HEK293 (cell line): ENCODE data around the gene CNP.
A peak's percentile ranks its signal among the peaks of the same experiment; 100 is the strongest.

Experiments used
- CTCF ChIA-PET: fragments of 350-600 bp; formaldehyde crosslinking; extraction: SDS; loops from one replicate; lab custom pipeline; 2021; ENCODE audit warnings: antibody characterized with exemption; lab: Yijun Ruan, JAX
- POLR2A ChIA-PET: fragments of 300-600 bp; formaldehyde crosslinking; extraction: SDS; loops from one replicate; lab custom pipeline; 2020; ENCODE audit warnings: antibody characterized with exemption, inconsistent platforms; lab: Yijun Ruan, JAX
- H3K27ac ChIP-seq: fragments of 200-500 bp; sonication (Bioruptor generic); 2 replicates; pipeline ENCODE4 v1.5.1; 2014; ENCODE audit warnings: low read depth, low read length, control low read depth, inconsistent platforms; ENCODE audit errors: extremely low read depth
- H3K36me3 ChIP-seq, 2 experiments: fragments of 200-500 bp in 1 of 2; sonication (Bioruptor generic) in 1 of 2; 1 replicate in 1 of 2; 2 replicates in 1 of 2; pipeline ENCODE4 v1.5.1; 2014 to 2017; ENCODE audit warnings: inconsistent platforms in 2 of 2, low read length in 2 of 2; ENCODE audit not compliant: control insufficient read depth in 2 of 2, insufficient read depth in 1 of 2
- H3K4me1 ChIP-seq: fragments of 200-500 bp; sonication (Bioruptor generic); 2 replicates; pipeline ENCODE4 v1.5.1; 2014; ENCODE audit warnings: mild to moderate bottlenecking, low read length, inconsistent platforms; ENCODE audit not compliant: control insufficient read depth, insufficient read depth
- H3K4me3 ChIP-seq: 2 replicates; pipeline ENCODE4 v1.5.1; 2011; ENCODE audit warnings: low read depth, mild to moderate bottlenecking, control low read depth, low read length, moderate library complexity
- H3K9me3 ChIP-seq: fragments of 200-500 bp; sonication (Bioruptor generic); 2 replicates; pipeline ENCODE4 v1.5.1; 2014; ENCODE audit warnings: low read depth, low read length, inconsistent platforms; ENCODE audit not compliant: control insufficient read depth, insufficient read depth
- IKZF3 ChIP-seq: fragments of 450-650 bp; IDR thresholded peaks from 2 replicates; pipeline ENCODE4 v1.5.0; 2018; ENCODE audit warnings: missing biosample characterization, mild to moderate bottlenecking, missing genetic modification characterization, moderate library complexity
- MZF1 ChIP-seq: fragments of 450-650 bp; formaldehyde crosslinking; IDR thresholded peaks from 2 replicates; pipeline ENCODE4 v1.5.1; 2017; ENCODE audit warnings: missing biosample characterization, missing genetic modification characterization, borderline replicate concordance
- REST ChIP-seq: fragments of 450-650 bp; formaldehyde crosslinking; IDR thresholded peaks from 2 replicates; pipeline ENCODE4 v1.5.1; 2016; ENCODE audit warnings: missing biosample characterization, missing genetic modification characterization
- SP7 ChIP-seq: fragments of 450-650 bp; formaldehyde crosslinking; IDR thresholded peaks from 2 replicates; pipeline ENCODE4 v1.5.1; 2016; ENCODE audit warnings: missing biosample characterization, missing genetic modification characterization
- ZNF768 ChIP-seq: fragments of 450-650 bp; formaldehyde crosslinking; IDR thresholded peaks from 2 replicates; pipeline ENCODE4 v1.5.1; 2018; ENCODE audit warnings: missing biosample characterization, mild to moderate bottlenecking, missing genetic modification characterization
- TF ChIP-seq, protein P1 (sequence below): fragments of 450-650 bp; formaldehyde crosslinking; IDR thresholded peaks from 2 replicates; pipeline ENCODE4 v1.5.1; 2016; ENCODE audit warnings: missing biosample characterization, missing genetic modification characterization

CNP gene

DNA sequence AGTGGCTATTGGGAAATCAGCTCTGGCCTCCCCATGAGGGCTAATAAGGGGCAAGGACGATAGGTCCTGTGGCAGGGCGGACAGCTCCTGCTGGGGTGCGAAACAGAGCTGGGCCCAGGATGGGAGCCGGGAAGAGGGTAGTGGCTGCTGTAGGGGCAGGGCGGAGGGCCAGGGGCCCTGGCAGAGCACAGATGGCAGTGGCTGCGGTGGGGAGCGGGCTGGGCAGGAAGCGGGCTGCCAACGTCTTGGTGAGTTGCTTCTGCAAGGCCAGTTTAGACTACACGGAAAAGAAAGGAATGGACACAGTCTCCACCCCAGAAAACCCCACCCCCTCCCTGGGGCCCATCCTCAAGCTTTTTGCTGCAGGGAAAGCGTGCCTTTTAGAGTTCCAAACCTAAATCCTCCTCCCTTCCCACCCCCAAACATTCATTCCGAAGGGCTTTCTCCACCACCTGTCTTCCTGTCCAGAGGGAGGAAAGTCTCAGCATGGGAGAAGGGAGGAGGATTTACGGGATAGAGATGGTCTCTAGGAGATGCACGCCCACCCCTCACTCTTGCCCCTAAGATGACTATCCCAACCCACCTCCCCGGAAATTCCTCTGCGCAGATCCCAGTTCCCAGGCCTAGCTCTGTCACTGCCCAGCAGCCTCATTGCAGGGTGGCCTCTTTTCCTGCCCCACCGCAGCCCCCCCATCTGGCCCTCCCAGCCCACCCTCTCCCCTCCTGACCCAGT, 60.4 kb downstream of the CNP start:
- TF ChIP-seq SP7 (tag by site-specific recombination) (no peak), IKZF3 (no peak), ZNF768 (tag by site-specific recombination) (no peak), MZF1 (no peak), REST (tag by site-specific recombination) (peak; percentile 33; the same call in 1 of the 2 replicates)
- TF ChIP-seq, protein P1, sequence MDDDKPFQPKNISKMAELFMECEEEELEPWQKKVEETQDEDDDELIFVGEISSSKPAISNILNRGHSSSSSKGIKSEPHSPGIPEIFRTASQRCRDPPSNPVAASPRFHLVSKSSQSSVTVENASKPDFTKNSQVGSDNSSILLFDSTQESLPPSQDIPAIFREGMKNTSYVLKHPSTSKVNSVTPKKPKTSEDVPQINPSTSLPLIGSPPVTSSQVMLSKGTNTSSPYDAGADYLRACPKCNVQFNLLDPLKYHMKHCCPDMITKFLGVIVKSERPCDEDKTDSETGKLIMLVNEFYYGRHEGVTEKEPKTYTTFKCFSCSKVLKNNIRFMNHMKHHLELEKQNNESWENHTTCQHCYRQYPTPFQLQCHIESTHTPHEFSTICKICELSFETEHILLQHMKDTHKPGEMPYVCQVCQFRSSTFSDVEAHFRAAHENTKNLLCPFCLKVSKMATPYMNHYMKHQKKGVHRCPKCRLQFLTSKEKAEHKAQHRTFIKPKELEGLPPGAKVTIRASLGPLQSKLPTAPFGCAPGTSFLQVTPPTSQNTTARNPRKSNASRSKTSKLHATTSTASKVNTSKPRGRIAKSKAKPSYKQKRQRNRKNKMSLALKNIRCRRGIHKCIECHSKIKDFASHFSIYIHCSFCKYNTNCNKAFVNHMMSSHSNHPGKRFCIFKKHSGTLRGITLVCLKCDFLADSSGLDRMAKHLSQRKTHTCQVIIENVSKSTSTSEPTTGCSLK (tag by site-specific recombination), result no peak
- H3K36me3 ChIP-seq, result peaks cover 18 to 40% of the 10 kb centered on the region in 2 experiments; a peak in 2 of 3 replicates
- H3K4me1 ChIP-seq, result no peaks in the 10 kb centered on the region
- POLR2A ChIA-PET, result interaction anchor here (0.6 to 5.5 kb wide), 9 partner anchors 9 to 97 kb away, joined by 3 to 50 read pairs (median 4); partner anchors contain the start of genes DNAJC7, NKIRAS2, ODAD4 and ZNF385C
- no peak overlapping the region for H3K4me3 ChIP-seq
- no peak overlapping the region for H3K27ac ChIP-seq
- CTCF ChIA-PET, result interaction anchor here (0.6 to 12.6 kb wide), 12 partner anchors 9 to 375 kb away, joined by 3 to 260 read pairs (median 6); partner anchors contain the start of genes CNP, DHX58, HSPB9 and KAT2A
- no peaks in the 10 kb centered on the region for H3K9me3 ChIP-seq
